Glutamatergic neuron (in vitro differentiated cells): ENCODE data around the gene MKS1. TPM values are rescaled to one million over a fixed set of nuclear protein-coding genes. Genes with fewer than 3 reads are reported as not detected.

Experiments
- DNase-seq: peaks from one replicate; pipeline ENCODE4 v3.0.0; 2022
- H3K27ac Mint-ChIP-seq: one replicate; pipeline ENCODE4 v1.8.0; 2020; ENCODE audit warnings: mild to moderate bottlenecking, mixed read lengths, inconsistent platforms; ENCODE audit not compliant: unreplicated experiment
- H3K27me3 Mint-ChIP-seq: one replicate; pipeline ENCODE4 v1.8.0; 2020; ENCODE audit warnings: mild to moderate bottlenecking, moderate library complexity, mixed read lengths, inconsistent platforms; ENCODE audit not compliant: unreplicated experiment
- H3K36me3 Mint-ChIP-seq: one replicate; pipeline ENCODE4 v1.8.0; 2020; ENCODE audit warnings: mild to moderate bottlenecking, mixed read lengths, inconsistent platforms; ENCODE audit not compliant: unreplicated experiment
- H3K4me1 Mint-ChIP-seq: one replicate; pipeline ENCODE4 v1.8.0; 2020; ENCODE audit warnings: mild to moderate bottlenecking, low read depth, mixed read lengths, inconsistent platforms; ENCODE audit not compliant: unreplicated experiment
- H3K4me3 Mint-ChIP-seq: one replicate; pipeline ENCODE4 v1.8.0; 2020; ENCODE audit warnings: mild to moderate bottlenecking, mixed read lengths, inconsistent platforms; ENCODE audit not compliant: unreplicated experiment
- H3K9me3 Mint-ChIP-seq: one replicate; pipeline ENCODE4 v1.8.0; 2020; ENCODE audit warnings: mild to moderate bottlenecking, moderate library complexity, mixed read lengths, inconsistent platforms; ENCODE audit not compliant: unreplicated experiment
- total RNA-seq: library from RNA; stranded (reverse); fragmentation: NEBNext Ultra II Directional; extraction: Animal tissue kit (Norgen Biotek cat#: 25700); gene quantifications from one replicate; pipeline ENCODE4 v1.2.1, GENCODE V29; 2021; ENCODE audit not compliant: unreplicated experiment
- TF ChIP-seq, protein P1 (sequence below): fragments of 200-600 bp; sonication (generic); IDR thresholded peaks from one replicate; pipeline ENCODE4 v1.5.0; 2021; ENCODE audit not compliant: partially characterized antibody, unreplicated experiment

Gene MKS1
- total RNA-seq, 1 donor from 2014 or later, result 41.8 TPM

DNA sequence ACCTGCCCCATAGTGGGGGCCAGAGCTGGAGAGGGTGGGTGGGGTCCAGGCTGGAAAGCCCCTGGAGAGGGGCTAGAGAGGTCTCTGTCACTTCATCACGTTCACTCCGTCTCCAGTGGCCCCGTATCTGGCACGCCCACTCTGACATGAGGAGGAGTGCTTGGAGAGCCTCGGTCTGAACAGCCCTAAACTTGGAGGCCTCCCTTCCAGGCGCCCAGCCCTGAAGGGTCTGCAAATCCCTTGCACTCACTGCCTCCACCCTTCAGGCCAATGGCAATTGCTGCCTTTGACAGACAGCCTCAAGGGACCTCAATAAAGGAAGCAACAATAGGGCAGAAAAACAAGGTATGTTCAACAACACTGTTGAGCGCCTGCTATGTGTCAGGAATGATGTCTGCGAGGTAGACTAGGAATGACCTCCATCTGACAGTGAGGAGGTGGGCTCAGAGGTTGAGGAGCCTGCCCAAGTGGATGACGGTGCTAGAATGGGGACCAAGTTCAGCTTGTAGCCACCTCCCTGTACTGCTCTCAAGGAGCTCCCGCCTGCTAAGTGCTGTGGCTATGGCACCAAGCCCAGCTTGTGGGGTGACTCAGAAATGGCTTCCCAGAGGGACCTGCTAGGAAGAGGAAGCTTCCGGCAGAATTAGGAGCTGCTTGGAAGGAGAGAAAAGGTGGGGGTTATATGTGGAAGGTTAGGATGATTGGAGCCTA, 29.5 kb downstream of the MKS1 start:
- Mint-ChIP-seq H3K4me1 (no peaks in the 10 kb centered on the region), H3K27me3 (peaks cover 10% of the 10 kb centered on the region), H3K4me3 (no peak overlapping the region), H3K9me3 (peaks cover 12% of the 10 kb centered on the region), H3K27ac (no peak overlapping the region), H3K36me3 (no peaks in the 10 kb centered on the region)
- DNase-seq, result no peak
- TF ChIP-seq, protein P1, sequence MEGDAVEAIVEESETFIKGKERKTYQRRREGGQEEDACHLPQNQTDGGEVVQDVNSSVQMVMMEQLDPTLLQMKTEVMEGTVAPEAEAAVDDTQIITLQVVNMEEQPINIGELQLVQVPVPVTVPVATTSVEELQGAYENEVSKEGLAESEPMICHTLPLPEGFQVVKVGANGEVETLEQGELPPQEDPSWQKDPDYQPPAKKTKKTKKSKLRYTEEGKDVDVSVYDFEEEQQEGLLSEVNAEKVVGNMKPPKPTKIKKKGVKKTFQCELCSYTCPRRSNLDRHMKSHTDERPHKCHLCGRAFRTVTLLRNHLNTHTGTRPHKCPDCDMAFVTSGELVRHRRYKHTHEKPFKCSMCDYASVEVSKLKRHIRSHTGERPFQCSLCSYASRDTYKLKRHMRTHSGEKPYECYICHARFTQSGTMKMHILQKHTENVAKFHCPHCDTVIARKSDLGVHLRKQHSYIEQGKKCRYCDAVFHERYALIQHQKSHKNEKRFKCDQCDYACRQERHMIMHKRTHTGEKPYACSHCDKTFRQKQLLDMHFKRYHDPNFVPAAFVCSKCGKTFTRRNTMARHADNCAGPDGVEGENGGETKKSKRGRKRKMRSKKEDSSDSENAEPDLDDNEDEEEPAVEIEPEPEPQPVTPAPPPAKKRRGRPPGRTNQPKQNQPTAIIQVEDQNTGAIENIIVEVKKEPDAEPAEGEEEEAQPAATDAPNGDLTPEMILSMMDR, result no peak

DNA sequence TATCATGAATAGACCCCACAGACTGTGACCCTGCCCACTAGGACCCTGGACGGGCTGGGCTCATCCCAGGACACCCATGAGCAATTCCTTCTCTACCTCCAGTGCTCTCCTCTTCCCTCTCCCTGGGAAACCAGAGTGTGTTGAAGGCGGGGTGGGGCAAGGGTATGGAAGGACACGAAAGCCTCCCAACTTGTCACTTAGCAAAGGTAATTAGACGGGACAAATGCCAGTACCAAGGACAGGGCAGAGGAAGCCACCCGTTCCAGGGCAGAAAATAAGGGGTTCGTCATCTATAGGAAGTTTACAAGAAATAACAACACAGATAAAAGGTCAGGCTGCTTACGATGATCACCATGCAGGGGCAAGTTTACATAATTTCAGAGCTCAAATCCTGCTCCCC, 31.4 kb downstream of the MKS1 start:
- H3K27ac Mint-ChIP-seq, result no peak overlapping the region
- DNase-seq, result no peak
- H3K9me3 Mint-ChIP-seq, result peaks cover 7% of the 10 kb centered on the region

DNA sequence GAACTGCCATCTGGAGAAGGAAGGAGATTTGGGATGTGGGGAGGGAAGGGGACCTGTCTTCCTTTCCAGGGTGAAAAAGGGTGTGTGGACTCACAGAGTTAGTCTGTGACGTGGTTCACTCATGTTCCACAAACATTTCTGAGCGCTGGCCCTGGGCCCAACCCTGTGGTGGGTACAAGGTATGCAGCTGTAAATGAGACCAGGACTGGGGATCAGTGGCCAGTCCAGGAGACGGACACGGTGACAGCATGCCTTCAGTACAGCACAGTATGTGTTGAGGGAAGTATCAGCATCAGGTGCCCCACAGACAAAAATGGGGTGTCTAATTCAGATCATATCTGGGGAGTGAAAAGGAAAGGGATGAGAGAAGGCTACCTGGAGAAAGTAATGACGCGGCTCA, 32.0 kb downstream of the MKS1 start:
- Mint-ChIP-seq H3K4me1 (no peaks in the 10 kb centered on the region), H3K36me3 (no peaks in the 10 kb centered on the region), H3K27me3 (peaks cover 5% of the 10 kb centered on the region), H3K4me3 (no peak overlapping the region), H3K27ac (no peak overlapping the region), H3K9me3 (peaks cover 6% of the 10 kb centered on the region)
- TF ChIP-seq, protein P1, result no peak
- no peak for DNase-seq

More for the DNA sequence above, 31.4 kb downstream of the MKS1 start:
- Mint-ChIP-seq H3K36me3 (no peaks in the 10 kb centered on the region), H3K27me3 (peaks cover 5% of the 10 kb centered on the region), H3K4me1 (no peaks in the 10 kb centered on the region), H3K4me3 (no peak overlapping the region)
- TF ChIP-seq, protein P1, result no peak

DNA sequence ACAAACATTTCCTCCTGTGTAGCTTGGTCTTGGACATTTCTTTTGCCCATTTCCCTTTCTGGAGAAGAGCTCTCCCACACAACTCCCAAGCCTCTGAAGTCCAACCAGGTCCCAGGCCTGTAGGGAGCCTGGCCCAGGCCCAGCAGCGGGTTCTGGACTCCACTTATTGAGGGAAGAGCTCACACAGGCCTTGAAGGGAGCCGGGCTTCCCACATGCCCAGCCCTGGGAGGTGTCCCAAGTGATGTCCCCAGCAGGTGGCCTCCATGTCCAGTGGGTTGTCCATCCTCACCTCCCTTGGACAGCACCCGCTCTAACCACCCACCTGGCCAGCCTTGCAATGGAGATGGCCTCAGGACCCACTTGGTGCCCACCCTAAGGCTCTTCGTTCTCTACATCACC, 32.5 kb downstream of the MKS1 start:
- H3K27me3 Mint-ChIP-seq, result peaks cover 5% of the 10 kb centered on the region
- H3K36me3 Mint-ChIP-seq, result no peaks in the 10 kb centered on the region
- TF ChIP-seq, protein P1, result no peak
- H3K27ac Mint-ChIP-seq, result no peak overlapping the region
- H3K4me3 Mint-ChIP-seq, result no peak overlapping the region
- DNase-seq, result no peak
- H3K4me1 Mint-ChIP-seq, result no peaks in the 10 kb centered on the region
- peaks cover 6% of the 10 kb centered on the region for H3K9me3 Mint-ChIP-seq

DNA sequence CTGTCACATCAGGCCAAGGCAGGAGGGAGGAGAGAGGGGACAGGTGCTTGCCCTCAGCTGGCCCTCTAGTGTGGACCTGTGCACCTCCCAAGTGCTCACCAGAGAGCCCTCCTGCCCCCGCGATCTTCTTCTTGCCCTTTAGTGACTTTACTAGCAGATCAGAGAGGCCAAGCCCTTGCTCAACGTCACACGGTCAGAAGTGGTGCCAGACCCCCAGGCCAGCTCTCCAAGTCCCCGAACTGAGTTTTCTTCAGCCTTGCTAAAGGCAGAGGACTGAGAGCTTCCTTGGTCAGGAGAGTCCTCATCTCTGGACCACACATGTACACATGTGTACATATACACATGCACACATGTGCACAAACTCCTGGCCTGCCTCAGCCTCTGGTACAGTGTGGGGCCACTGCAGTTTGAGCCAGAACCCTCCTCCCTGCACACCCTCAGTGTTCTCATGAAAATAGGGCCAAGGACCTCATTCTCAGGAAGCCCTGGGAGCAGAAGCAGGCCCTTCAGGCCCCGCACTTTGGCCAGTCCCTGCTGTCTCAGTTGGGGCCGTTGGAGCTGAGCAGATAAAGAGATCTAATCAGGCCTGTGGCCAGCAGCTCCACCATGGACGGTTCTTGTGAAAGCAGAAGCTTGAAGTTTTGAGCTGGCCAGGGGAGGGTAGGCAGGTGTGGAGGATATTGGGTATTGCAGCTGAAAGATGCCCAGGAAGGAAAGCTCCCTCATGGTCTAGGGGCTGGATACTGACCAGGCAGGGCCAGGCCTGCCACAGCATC, 33.9 kb downstream of the MKS1 start:
- H3K36me3 Mint-ChIP-seq, result no peaks in the 10 kb centered on the region
- H3K4me3 Mint-ChIP-seq, result no peak overlapping the region
- no peak overlapping the region for H3K27ac Mint-ChIP-seq
- TF ChIP-seq, protein P1, result no peak
- peaks cover 6% of the 10 kb centered on the region for H3K9me3 Mint-ChIP-seq
- no peak for DNase-seq
- H3K4me1 Mint-ChIP-seq, result no peaks in the 10 kb centered on the region
- H3K27me3 Mint-ChIP-seq, result peaks cover 2% of the 10 kb centered on the region
